Ascending aorta (tissue), 2 donors: ENCODE data around the gene NUP214. TPM values are rescaled to one million over a fixed set of nuclear protein-coding genes. Genes with fewer than 3 reads are reported as not detected.

ENCODE experiments used
- DNase-seq, 2 donors: peaks; one replicate each; pipeline ENCODE4 v3.0.0-alpha.2; 2019; ENCODE audit warnings: low spot score in 2 of 2
- H3K27ac ChIP-seq, 2 donors: fragments of 200-600 bp; sonication (generic); one replicate each; pipeline ENCODE4 v1.5.1; 2016 to 2017; ENCODE audit warnings: mild to moderate bottlenecking in 1 of 2
- H3K27me3 ChIP-seq: fragments of 200-600 bp; sonication (generic); one replicate; pipeline ENCODE4 v1.5.1; 2017
- H3K36me3 ChIP-seq, 2 donors: fragments of 200-600 bp; sonication (generic); one replicate each; pipeline ENCODE4 v1.5.1; 2016
- H3K4me1 ChIP-seq, 2 donors: fragments of 200-600 bp; sonication (generic); one replicate each; pipeline ENCODE4 v1.5.1; 2016 to 2017; ENCODE audit warnings: mild to moderate bottlenecking in 1 of 2
- H3K4me3 ChIP-seq, 2 donors: fragments of 200-600 bp; sonication (generic); one replicate each; pipeline ENCODE4 v1.5.1; 2016 to 2017; ENCODE audit warnings: mild to moderate bottlenecking in 1 of 2
- H3K9me3 ChIP-seq, 2 donors: fragments of 200-600 bp; sonication (generic); one replicate each; pipeline ENCODE4 v1.5.1; 2016
- CTCF ChIP-seq, 3 experiments: fragments of 200-600 bp in 2 of 3; fragments of 450-650 bp in 1 of 3; sonication (generic) in 2 of 3; IDR thresholded peaks; one replicate each; pipeline ENCODE4 v1.5.1; 2016 to 2019; ENCODE audit warnings: antibody characterized with exemption in 3 of 3, mild to moderate bottlenecking in 1 of 3, moderate library complexity in 1 of 3
- intact Hi-C: fragments of 100-400 bp; cut with DNase I; formaldehyde crosslinking; loops from one replicate; pipeline ENCODE4 v1.15.1; 2023
- total RNA-seq: library from RNA; depleted of rRNA; stranded (reverse); fragments of >200 nt; gene quantifications from one replicate; pipeline ENCODE4 v1.1.0, GENCODE V29; 2016

Gene NUP214
- total RNA-seq, 1 donor from 2014 or later: 234 TPM

GRCh38 chr9:131179561-131180219, 54.3 kb downstream of the NUP214 start:
- H3K27me3 ChIP-seq: no peaks in the 10 kb centered on the region
- no peak for DNase-seq
- no peak for TF ChIP-seq CTCF (IDR thresholded peaks at IDR 0.05)
- no peaks in the 10 kb centered on the region for H3K9me3 ChIP-seq
- intact Hi-C loops: no loop called here
- H3K4me3 ChIP-seq: no peak overlapping the region
- no peak overlapping the region for H3K27ac ChIP-seq
- peaks cover 35 to 79% of the 10 kb centered on the region in 2 donors for H3K36me3 ChIP-seq
- no peaks in the 10 kb centered on the region for H3K4me1 ChIP-seq

GRCh38 chr9:131180454-131180853, 55.1 kb downstream of the NUP214 start:
- H3K9me3 ChIP-seq: no peaks in the 10 kb centered on the region
- intact Hi-C loops: no loop called here
- no peak for DNase-seq
- peaks cover 32 to 76% of the 10 kb centered on the region in 2 donors for H3K36me3 ChIP-seq
- no peak overlapping the region for H3K4me3 ChIP-seq
- H3K27ac ChIP-seq: no peak overlapping the region
- H3K27me3 ChIP-seq: no peaks in the 10 kb centered on the region
- TF ChIP-seq CTCF (IDR thresholded peaks at IDR 0.05): no peak
- no peaks in the 10 kb centered on the region for H3K4me1 ChIP-seq

GRCh38 chr9:131181091-131181681, 55.8 kb downstream of the NUP214 start:
- no peak for TF ChIP-seq CTCF (IDR thresholded peaks at IDR 0.05)
- peaks cover 31 to 75% of the 10 kb centered on the region in 2 donors for H3K36me3 ChIP-seq

GRCh38 chr9:131185924-131186323, 60.5 kb downstream of the NUP214 start:
- no peaks in the 10 kb centered on the region for H3K27me3 ChIP-seq
- no peak for DNase-seq
- no peak overlapping the region for H3K27ac ChIP-seq
- no peaks in the 10 kb centered on the region for H3K9me3 ChIP-seq
- intact Hi-C loops: no loop called here
- peaks cover 48 to 74% of the 10 kb centered on the region in 2 donors for H3K36me3 ChIP-seq
- H3K4me3 ChIP-seq: no peak overlapping the region
- no peak for TF ChIP-seq CTCF (IDR thresholded peaks at IDR 0.05)
- no peaks in the 10 kb centered on the region for H3K4me1 ChIP-seq

More at GRCh38 chr9:131181091-131181681, 55.8 kb downstream of the NUP214 start:
- no peak for DNase-seq
- H3K4me3 ChIP-seq: no peak overlapping the region
- no peaks in the 10 kb centered on the region for H3K27me3 ChIP-seq
- H3K9me3 ChIP-seq: no peaks in the 10 kb centered on the region
- H3K4me1 ChIP-seq: no peaks in the 10 kb centered on the region
- intact Hi-C loops: no loop called here
- H3K27ac ChIP-seq: no peak overlapping the region

- DNase-seq: no peak
- no peaks in the 10 kb centered on the region for H3K4me1 ChIP-seq
- H3K27ac ChIP-seq: no peak overlapping the region
- peaks cover 52 to 74% of the 10 kb centered on the region in 2 donors for H3K36me3 ChIP-seq
- TF ChIP-seq CTCF (IDR thresholded peaks at IDR 0.05): no peak
- H3K9me3 ChIP-seq: no peaks in the 10 kb centered on the region
- intact Hi-C loops: no loop called here
- no peak overlapping the region for H3K4me3 ChIP-seq
- no peaks in the 10 kb centered on the region for H3K27me3 ChIP-seq
Measured at GRCh38 chr9:131186622-131187021, 61.2 kb downstream of the NUP214 start.
